Subcutaneous adipose tissue (tissue), 4 donors: ENCODE results near the gene ZXDC. TPM values are rescaled to one million over a fixed set of nuclear protein-coding genes. Genes with fewer than 3 reads are reported as not detected.

Experiments used
- CTCF ChIP-seq: fragments of 450-650 bp; IDR thresholded peaks from one replicate; pipeline ENCODE4 v1.5.1; 2016; ENCODE audit warnings: low read depth, mild to moderate bottlenecking, control low read depth, antibody characterized with exemption, moderate library complexity
- total RNA-seq, 4 donors: library from RNA; depleted of rRNA; stranded (reverse); fragments of >200 nt; gene quantifications; one replicate each; pipeline ENCODE4 v1.1.0, GENCODE V29; 2016

The ZXDC gene
- total RNA-seq, 4 donors from 2014 or later = 24.0 to 44.8 (median 26.3) TPM

GRCh38 chr3:126508564-126508964 lies 32.9 kb upstream of the ZXDC start:
- no peak for TF ChIP-seq CTCF

DNA sequence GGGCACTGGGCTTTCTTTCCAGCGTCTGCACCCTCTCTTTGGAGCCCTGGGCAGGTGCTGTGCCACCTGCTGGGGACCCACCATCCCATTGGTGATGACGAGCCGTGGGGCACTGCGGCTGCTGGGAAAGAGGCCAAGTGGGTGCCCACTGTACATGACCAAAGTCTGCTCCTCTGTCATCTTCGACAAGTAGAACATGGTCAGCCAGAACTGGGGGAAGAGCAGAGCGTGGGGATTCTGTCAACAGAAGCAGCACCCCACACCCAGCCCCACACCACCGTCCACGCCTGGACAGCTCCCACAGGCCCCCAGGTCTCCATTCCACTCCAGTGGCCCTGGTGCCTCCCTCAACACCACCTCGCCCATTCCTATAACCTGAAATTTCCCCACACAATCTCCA lies 32.2 kb upstream of the ZXDC start:
- TF ChIP-seq CTCF = no peak

DNA sequence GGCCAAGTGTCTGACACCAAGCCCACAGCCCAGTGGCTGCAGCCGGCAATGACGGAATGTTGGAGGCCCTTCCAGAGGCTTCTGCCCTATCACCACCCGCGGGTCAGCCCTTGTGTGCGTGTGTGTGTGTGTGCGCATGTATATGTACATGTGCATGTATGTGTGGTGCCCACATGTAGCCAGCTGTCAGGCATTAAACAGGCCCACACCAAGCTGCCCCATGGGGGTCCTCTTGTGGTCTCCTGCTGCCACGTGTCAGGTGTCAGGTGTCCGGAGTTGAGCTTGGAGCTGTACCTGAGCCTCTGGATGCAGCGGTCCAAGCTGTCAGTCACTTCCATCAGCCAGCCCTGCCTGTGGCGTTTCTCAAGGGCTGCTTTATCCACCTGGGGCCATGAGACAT lies 28.0 kb upstream of the ZXDC start:
- no peak for TF ChIP-seq CTCF

GRCh38 chr3:126502656-126503055 lies 27.0 kb upstream of the ZXDC start:
- TF ChIP-seq CTCF = no peak

DNA sequence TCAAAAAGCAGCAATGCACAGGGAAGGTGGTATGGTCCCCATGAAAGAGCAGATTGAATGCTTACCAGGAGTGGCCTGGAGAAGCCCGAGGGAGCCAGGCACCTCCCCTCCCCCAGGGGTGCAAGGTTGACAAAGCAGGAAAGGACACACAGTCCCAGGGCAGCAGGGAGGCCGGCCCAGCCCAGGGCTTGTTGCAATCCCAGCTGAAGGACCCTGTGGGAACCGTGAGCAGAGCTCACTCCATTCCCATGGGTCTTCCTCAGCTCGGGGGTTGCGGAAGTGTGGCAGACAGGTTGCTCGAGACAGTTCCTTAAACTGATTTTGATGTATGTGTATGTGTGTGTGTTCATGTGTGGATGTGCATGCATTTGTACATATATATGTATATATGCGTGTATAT lies 26.0 kb upstream of the ZXDC start:
- no peak for TF ChIP-seq CTCF

DNA sequence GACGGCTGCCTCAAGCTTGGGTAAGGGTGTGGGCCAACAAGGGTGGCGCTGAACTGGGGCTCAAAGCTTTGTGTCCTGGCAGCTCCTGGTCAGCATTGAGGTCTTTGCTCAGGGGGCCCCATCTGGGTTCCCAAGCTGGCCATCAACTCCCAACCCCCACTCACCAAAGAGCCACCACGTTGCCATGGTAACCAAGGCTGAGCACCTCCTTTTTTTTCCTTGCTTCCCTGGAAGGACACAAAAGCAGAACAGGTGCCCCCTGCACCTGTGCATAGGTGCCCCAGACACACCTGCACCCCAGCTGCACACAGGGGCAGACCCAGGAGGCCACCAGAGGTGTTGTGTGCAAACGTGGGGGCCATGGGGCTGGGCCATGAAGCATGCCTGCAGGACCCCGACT lies 25.4 kb upstream of the ZXDC start:
- no peak for TF ChIP-seq CTCF

DNA sequence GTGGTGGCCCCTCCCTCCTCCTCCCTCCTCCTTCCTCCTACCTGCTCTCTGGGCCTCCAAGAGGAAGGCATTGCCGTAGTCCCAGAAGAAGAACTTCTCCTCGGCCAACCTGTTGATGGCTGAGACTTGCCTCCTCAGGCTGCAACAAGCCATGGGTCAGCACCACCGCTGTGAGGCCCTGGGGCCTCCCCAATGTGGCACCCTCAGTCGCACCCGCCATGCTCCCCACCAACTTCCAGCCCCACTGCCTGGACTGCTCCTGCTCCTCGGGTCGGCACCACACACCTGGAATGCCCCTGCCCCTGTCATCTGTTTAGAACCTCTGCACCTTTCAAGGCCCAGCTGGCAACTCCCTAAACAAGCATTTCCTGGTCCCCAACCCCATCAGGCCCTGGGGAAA lies 24.3 kb upstream of the ZXDC start:
- no peak for TF ChIP-seq CTCF

- TF ChIP-seq CTCF = no peak
Observed at GRCh38 chr3:126499401-126499800, 23.7 kb upstream of the ZXDC start.
